ENCODE results near the gene NFIC.

DNA sequence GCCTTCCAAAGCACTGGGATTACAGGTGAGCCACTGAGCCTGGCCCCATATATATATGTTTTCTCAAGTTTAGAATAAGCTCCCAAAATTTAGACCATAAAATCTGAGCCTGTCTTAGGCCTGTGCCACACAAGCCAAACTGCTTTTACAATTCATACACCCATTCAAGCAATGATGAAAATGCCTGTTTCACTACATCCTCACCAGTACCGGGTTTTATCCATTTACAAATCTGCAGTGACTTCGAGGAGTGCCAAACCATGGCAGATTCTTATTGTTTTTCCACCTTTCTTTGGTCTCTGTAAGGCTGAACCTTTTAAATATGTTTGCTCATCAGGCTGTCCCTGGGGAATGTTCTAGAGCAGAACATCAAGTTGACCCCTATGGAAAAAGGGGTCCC is 9.6 kb upstream of the NFIC start:
- TF ChIP-seq, protein P1, sequence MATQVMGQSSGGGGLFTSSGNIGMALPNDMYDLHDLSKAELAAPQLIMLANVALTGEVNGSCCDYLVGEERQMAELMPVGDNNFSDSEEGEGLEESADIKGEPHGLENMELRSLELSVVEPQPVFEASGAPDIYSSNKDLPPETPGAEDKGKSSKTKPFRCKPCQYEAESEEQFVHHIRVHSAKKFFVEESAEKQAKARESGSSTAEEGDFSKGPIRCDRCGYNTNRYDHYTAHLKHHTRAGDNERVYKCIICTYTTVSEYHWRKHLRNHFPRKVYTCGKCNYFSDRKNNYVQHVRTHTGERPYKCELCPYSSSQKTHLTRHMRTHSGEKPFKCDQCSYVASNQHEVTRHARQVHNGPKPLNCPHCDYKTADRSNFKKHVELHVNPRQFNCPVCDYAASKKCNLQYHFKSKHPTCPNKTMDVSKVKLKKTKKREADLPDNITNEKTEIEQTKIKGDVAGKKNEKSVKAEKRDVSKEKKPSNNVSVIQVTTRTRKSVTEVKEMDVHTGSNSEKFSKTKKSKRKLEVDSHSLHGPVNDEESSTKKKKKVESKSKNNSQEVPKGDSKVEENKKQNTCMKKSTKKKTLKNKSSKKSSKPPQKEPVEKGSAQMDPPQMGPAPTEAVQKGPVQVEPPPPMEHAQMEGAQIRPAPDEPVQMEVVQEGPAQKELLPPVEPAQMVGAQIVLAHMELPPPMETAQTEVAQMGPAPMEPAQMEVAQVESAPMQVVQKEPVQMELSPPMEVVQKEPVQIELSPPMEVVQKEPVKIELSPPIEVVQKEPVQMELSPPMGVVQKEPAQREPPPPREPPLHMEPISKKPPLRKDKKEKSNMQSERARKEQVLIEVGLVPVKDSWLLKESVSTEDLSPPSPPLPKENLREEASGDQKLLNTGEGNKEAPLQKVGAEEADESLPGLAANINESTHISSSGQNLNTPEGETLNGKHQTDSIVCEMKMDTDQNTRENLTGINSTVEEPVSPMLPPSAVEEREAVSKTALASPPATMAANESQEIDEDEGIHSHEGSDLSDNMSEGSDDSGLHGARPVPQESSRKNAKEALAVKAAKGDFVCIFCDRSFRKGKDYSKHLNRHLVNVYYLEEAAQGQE (IDR thresholded peaks at IDR 0.05), result no peak
- TF ChIP-seq CEBPB (IDR thresholded peaks at IDR 0.05), result no peak
- no peak for TF ChIP-seq POLR2A (IDR thresholded peaks at IDR 0.05; ENCODE audit: low read length)
- TF ChIP-seq, protein P2, sequence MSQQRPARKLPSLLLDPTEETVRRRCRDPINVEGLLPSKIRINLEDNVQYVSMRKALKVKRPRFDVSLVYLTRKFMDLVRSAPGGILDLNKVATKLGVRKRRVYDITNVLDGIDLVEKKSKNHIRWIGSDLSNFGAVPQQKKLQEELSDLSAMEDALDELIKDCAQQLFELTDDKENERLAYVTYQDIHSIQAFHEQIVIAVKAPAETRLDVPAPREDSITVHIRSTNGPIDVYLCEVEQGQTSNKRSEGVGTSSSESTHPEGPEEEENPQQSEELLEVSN (IDR thresholded peaks at IDR 0.05; ENCODE audit: borderline replicate concordance, low read depth), result no peak
- TF ChIP-seq BHLHE40 (IDR thresholded peaks at IDR 0.05; ENCODE audit: low read depth, low read length), result no peak
- no peak for TF ChIP-seq RAD21 (conservative IDR thresholded peaks at IDR 0.05 in 1 of 2, IDR thresholded peaks at IDR 0.05 in 1 of 2)
- TF ChIP-seq CHD2 (IDR thresholded peaks at IDR 0.05; ENCODE audit: low read length, partially characterized antibody), result no peak
- no peak for TF ChIP-seq EP300 (IDR thresholded peaks at IDR 0.05)
- no peak for TF ChIP-seq ZNF302 (CRISPR knock-in tag; IDR thresholded peaks at IDR 0.05)
- TF ChIP-seq, protein P3, sequence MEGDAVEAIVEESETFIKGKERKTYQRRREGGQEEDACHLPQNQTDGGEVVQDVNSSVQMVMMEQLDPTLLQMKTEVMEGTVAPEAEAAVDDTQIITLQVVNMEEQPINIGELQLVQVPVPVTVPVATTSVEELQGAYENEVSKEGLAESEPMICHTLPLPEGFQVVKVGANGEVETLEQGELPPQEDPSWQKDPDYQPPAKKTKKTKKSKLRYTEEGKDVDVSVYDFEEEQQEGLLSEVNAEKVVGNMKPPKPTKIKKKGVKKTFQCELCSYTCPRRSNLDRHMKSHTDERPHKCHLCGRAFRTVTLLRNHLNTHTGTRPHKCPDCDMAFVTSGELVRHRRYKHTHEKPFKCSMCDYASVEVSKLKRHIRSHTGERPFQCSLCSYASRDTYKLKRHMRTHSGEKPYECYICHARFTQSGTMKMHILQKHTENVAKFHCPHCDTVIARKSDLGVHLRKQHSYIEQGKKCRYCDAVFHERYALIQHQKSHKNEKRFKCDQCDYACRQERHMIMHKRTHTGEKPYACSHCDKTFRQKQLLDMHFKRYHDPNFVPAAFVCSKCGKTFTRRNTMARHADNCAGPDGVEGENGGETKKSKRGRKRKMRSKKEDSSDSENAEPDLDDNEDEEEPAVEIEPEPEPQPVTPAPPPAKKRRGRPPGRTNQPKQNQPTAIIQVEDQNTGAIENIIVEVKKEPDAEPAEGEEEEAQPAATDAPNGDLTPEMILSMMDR (IDR thresholded peaks at IDR 0.05), result no peak
- no peak for TF ChIP-seq CHD4 (IDR thresholded peaks at IDR 0.05; ENCODE audit: borderline replicate concordance)

Measured in A549 (cell line).